GM15510 (cell line): ENCODE data around the gene GRM1.

ENCODE experiments used
- POLR2A ChIP-seq: IDR thresholded peaks from 3 replicates; pipeline ENCODE4 v1.6.1; 2011; ENCODE audit warnings: borderline replicate concordance; ENCODE audit not compliant: insufficient read length; ENCODE audit errors: extremely low read depth

The GRM1 gene

GRCh38 chr6:146066506-146066905, 37.6 kb downstream of the GRM1 start:
- TF ChIP-seq POLR2A: no peak

- TF ChIP-seq POLR2A: no peak
These were observed 42.9 kb downstream of the GRM1 start for GRCh38 chr6:146071781-146072180.

GRCh38 chr6:146077992-146078391, 49.1 kb downstream of the GRM1 start:
- TF ChIP-seq POLR2A: no peak

- no peak for TF ChIP-seq POLR2A
These were observed 58.5 kb downstream of the GRM1 start for GRCh38 chr6:146087386-146087785.

- TF ChIP-seq POLR2A: no peak
These were observed 61.6 kb downstream of the GRM1 start for GRCh38 chr6:146090474-146090873.

- no peak for TF ChIP-seq POLR2A
These were observed 64.3 kb downstream of the GRM1 start for GRCh38 chr6:146092961-146093686.

- TF ChIP-seq POLR2A: no peak
These were observed 66.6 kb downstream of the GRM1 start for GRCh38 chr6:146095481-146095880.

- TF ChIP-seq POLR2A: no peak
These were observed 68.7 kb downstream of the GRM1 start for GRCh38 chr6:146097586-146097985.

- TF ChIP-seq POLR2A: no peak
These were observed 71.9 kb downstream of the GRM1 start for GRCh38 chr6:146100776-146101175.

- TF ChIP-seq POLR2A: no peak
These were observed 74.7 kb downstream of the GRM1 start for GRCh38 chr6:146103416-146104072.

- no peak for TF ChIP-seq POLR2A
These were observed 77.7 kb downstream of the GRM1 start for GRCh38 chr6:146106532-146106931.

GRCh38 chr6:146110990-146111389, 82.1 kb downstream of the GRM1 start:
- no peak for TF ChIP-seq POLR2A

GRCh38 chr6:146111881-146112450, 83.1 kb downstream of the GRM1 start:
- TF ChIP-seq POLR2A: no peak

- TF ChIP-seq POLR2A: no peak
These were observed 84.3 kb downstream of the GRM1 start for GRCh38 chr6:146113084-146113623.

- TF ChIP-seq POLR2A: no peak
These were observed 94.8 kb downstream of the GRM1 start for GRCh38 chr6:146123616-146124015.
